Neural progenitor cell (in vitro differentiated cells): ENCODE measurements around the gene DDX10.

Experiments
- CTCF ChIP-seq: fragments of 200-600 bp; sonication (generic); IDR thresholded peaks from 2 replicates; pipeline ENCODE4 v1.5.1; 2017; ENCODE audit warnings: antibody characterized with exemption, mild to moderate bottlenecking
- EZH2 ChIP-seq: fragments of 200-600 bp; sonication (generic); IDR thresholded peaks from 2 replicates; pipeline ENCODE4 v1.6.1; 2017; ENCODE audit warnings: antibody characterized with exemption, mild to moderate bottlenecking, moderate library complexity
- EZH2phosphoT487 ChIP-seq: fragments of 200-600 bp; sonication (generic); IDR thresholded peaks from 2 replicates; pipeline ENCODE4 v1.6.1; 2017; ENCODE audit warnings: antibody characterized with exemption

GRCh38 chr11:108768964-108769363, 104.1 kb downstream of the DDX10 start:
- TF ChIP-seq CTCF (no peak), EZH2 (no peak), EZH2phosphoT487 (no peak)
